ENCODE data around the gene CTNNA3.

Gene CTNNA3

DNA sequence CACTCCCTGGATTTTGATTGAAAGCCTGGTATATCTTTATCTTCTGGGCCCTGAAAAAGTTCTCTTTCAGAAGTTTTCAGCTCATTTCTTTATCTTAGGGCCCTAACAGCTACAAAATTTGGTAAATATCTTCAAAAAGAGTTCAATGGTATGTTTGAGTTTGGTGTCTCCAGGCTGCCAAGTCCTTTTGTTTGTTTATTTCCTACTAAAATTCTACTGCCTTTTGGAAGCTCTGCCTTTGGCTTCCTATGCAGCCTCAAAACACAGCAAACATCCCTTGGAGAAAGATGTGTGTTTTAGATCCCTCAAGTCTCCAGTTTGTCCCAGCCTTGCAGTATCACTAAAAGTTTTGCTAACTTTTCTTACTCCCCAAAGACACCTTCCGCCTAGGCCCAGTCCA is 623.3 kb downstream of the CTNNA3 start:
- Histone ChIP-seq H3K4me3 (ENCODE audit: low read length) (no peak overlapping the region), H3K9me3 (ENCODE audit: control insufficient read depth, insufficient read depth, low read length) (no peaks in the 10 kb centered on the region), H3K4me2 (ENCODE audit: low read length) (no peak overlapping the region), H3F3A (ENCODE audit: control insufficient read depth, insufficient read depth) (no peaks in the 10 kb centered on the region), H3K27ac (ENCODE audit: low read depth, low read length) (no peak overlapping the region), H4K20me1 (ENCODE audit: control insufficient read depth, insufficient read depth, low read depth, low read length) (no peaks in the 10 kb centered on the region), H3K9me2 (replicated peaks; ENCODE audit: control insufficient read depth, low read length) (no peaks in the 10 kb centered on the region), H3K4me1 (ENCODE audit: control insufficient read depth, low read length) (no peaks in the 10 kb centered on the region), H3K79me2 (ENCODE audit: control insufficient read depth, low read length) (no peaks in the 10 kb centered on the region), H3K27me3 (ENCODE audit: control insufficient read depth, low read length) (no peaks in the 10 kb centered on the region), H3K36me3 (ENCODE audit: control insufficient read depth, low read length) (no peaks in the 10 kb centered on the region)
- no peak for TF ChIP-seq CTCF (IDR thresholded peaks at IDR 0.05; ENCODE audit: low read depth, low read length, poor library complexity, severe bottlenecking)
- TF ChIP-seq EZH2phosphoT487 (IDR thresholded peaks at IDR 0.05; ENCODE audit: borderline replicate concordance, low read length): no peak

GRCh38 chr10:67050415-67050814 is 645.6 kb downstream of the CTNNA3 start:
- H3K36me3 ChIP-seq (ENCODE audit: control insufficient read depth, low read length): no peaks in the 10 kb centered on the region
- TF ChIP-seq EZH2phosphoT487 (IDR thresholded peaks at IDR 0.05; ENCODE audit: borderline replicate concordance, low read length): no peak
- no peak for TF ChIP-seq CTCF (IDR thresholded peaks at IDR 0.05; ENCODE audit: low read depth, low read length, poor library complexity, severe bottlenecking)
- H3K9me3 ChIP-seq (ENCODE audit: control insufficient read depth, insufficient read depth, low read length): no peaks in the 10 kb centered on the region
- no peak overlapping the region for H3K27ac ChIP-seq (ENCODE audit: low read depth, low read length)
- no peaks in the 10 kb centered on the region for H3K79me2 ChIP-seq (ENCODE audit: control insufficient read depth, low read length)
- H3K9me2 ChIP-seq (replicated peaks; ENCODE audit: control insufficient read depth, low read length): no peaks in the 10 kb centered on the region
- no peaks in the 10 kb centered on the region for H4K20me1 ChIP-seq (ENCODE audit: control insufficient read depth, insufficient read depth, low read depth, low read length)
- H3K4me3 ChIP-seq (ENCODE audit: low read length): no peak overlapping the region
- H3F3A ChIP-seq (ENCODE audit: control insufficient read depth, insufficient read depth): no peaks in the 10 kb centered on the region
- no peaks in the 10 kb centered on the region for H3K4me1 ChIP-seq (ENCODE audit: control insufficient read depth, low read length)
- H3K4me2 ChIP-seq (ENCODE audit: low read length): no peak overlapping the region
- no peaks in the 10 kb centered on the region for H3K27me3 ChIP-seq (ENCODE audit: control insufficient read depth, low read length)

DNA sequence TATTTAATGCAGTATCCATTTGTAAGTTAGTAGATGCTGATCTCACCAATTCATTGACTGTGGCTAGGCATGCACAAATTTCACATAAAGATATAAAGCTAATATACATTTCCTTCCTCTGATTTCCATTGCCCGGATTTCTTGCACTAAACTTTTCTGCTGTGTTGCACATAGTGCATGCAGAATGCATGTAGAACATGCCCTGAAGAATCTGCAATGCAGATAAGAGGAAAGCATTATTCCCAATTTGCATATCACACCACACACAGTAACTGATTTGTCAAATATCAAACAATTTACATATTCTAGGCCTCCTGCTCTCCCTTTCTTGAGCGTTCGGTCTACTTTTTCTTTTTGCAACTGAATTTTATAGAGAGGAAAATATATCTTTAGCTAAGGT is 646.0 kb downstream of the CTNNA3 start:
- Histone ChIP-seq H3K9me3 (ENCODE audit: control insufficient read depth, insufficient read depth, low read length) (no peaks in the 10 kb centered on the region), H3K27ac (ENCODE audit: low read depth, low read length) (no peak overlapping the region), H3K4me1 (ENCODE audit: control insufficient read depth, low read length) (no peaks in the 10 kb centered on the region), H3K36me3 (ENCODE audit: control insufficient read depth, low read length) (no peaks in the 10 kb centered on the region), H3F3A (ENCODE audit: control insufficient read depth, insufficient read depth) (no peaks in the 10 kb centered on the region), H3K79me2 (ENCODE audit: control insufficient read depth, low read length) (no peaks in the 10 kb centered on the region), H4K20me1 (ENCODE audit: control insufficient read depth, insufficient read depth, low read depth, low read length) (no peaks in the 10 kb centered on the region), H3K4me2 (ENCODE audit: low read length) (no peak overlapping the region), H3K9me2 (replicated peaks; ENCODE audit: control insufficient read depth, low read length) (no peaks in the 10 kb centered on the region), H3K4me3 (ENCODE audit: low read length) (no peak overlapping the region), H3K27me3 (ENCODE audit: control insufficient read depth, low read length) (no peaks in the 10 kb centered on the region)
- TF ChIP-seq EZH2phosphoT487 (IDR thresholded peaks at IDR 0.05; ENCODE audit: borderline replicate concordance, low read length) (no peak), CTCF (IDR thresholded peaks at IDR 0.05; ENCODE audit: low read depth, low read length, poor library complexity, severe bottlenecking) (no peak)

DNA sequence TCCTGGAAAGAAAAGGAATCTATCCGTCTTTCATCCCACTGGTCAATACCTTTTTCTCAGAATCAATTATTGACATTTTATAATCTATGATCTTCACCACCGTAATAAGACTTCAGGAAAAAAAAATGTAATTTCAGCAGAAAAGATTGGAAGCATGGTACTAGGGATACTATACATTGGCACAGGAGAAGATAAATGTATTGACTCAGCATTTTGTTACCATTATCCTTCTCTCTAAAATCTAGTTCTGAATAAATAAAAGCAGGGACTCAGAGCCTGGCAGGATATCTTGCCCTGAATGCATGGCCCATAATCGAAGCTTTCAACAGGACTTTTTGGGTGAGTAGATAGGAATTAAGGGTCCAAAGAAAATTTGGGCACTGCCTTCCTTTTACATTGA is 649.5 kb downstream of the CTNNA3 start:
- no peaks in the 10 kb centered on the region for H3K9me3 ChIP-seq (ENCODE audit: control insufficient read depth, insufficient read depth, low read length)
- H3K27ac ChIP-seq (ENCODE audit: low read depth, low read length): no peak overlapping the region
- no peak overlapping the region for H3K4me3 ChIP-seq (ENCODE audit: low read length)
- no peaks in the 10 kb centered on the region for H3K79me2 ChIP-seq (ENCODE audit: control insufficient read depth, low read length)
- H3F3A ChIP-seq (ENCODE audit: control insufficient read depth, insufficient read depth): no peaks in the 10 kb centered on the region
- H3K9me2 ChIP-seq (replicated peaks; ENCODE audit: control insufficient read depth, low read length): no peaks in the 10 kb centered on the region
- TF ChIP-seq CTCF (IDR thresholded peaks at IDR 0.05; ENCODE audit: low read depth, low read length, poor library complexity, severe bottlenecking) (no peak), EZH2phosphoT487 (IDR thresholded peaks at IDR 0.05; ENCODE audit: borderline replicate concordance, low read length) (no peak)
- no peaks in the 10 kb centered on the region for H3K4me1 ChIP-seq (ENCODE audit: control insufficient read depth, low read length)
- H3K36me3 ChIP-seq (ENCODE audit: control insufficient read depth, low read length): no peaks in the 10 kb centered on the region
- no peaks in the 10 kb centered on the region for H3K27me3 ChIP-seq (ENCODE audit: control insufficient read depth, low read length)
- H3K4me2 ChIP-seq (ENCODE audit: low read length): no peak overlapping the region
- H4K20me1 ChIP-seq (ENCODE audit: control insufficient read depth, insufficient read depth, low read depth, low read length): no peaks in the 10 kb centered on the region

All from DOHH2 (cell line).